Cardiac septum (tissue), 1 donor: ENCODE measurements around the gene NDRG3. TPM values are rescaled to one million over a fixed set of nuclear protein-coding genes. Genes with fewer than 3 reads are reported as not detected.

Experiments used
- DNase-seq: peaks from one replicate; pipeline ENCODE4 v3.0.0-alpha.2; 2020; ENCODE audit warnings: low spot score
- intact Hi-C: fragments of 100-400 bp; cut with DNase I; formaldehyde crosslinking; loops from one replicate; pipeline ENCODE4 v1.14.0; 2022
- total RNA-seq: library from RNA; stranded (reverse); fragmentation: NEBNext Ultra II Directional; extraction: Animal tissue kit (Norgen Biotek cat#: 25700); gene quantifications from one replicate; pipeline ENCODE4 v1.2.1, GENCODE V29; 2021
- donor health status: DM: no; HTN: no; CAD: no.

Gene NDRG3
- total RNA-seq, 1 donor from 2014 or later: 32.1 TPM

DNA sequence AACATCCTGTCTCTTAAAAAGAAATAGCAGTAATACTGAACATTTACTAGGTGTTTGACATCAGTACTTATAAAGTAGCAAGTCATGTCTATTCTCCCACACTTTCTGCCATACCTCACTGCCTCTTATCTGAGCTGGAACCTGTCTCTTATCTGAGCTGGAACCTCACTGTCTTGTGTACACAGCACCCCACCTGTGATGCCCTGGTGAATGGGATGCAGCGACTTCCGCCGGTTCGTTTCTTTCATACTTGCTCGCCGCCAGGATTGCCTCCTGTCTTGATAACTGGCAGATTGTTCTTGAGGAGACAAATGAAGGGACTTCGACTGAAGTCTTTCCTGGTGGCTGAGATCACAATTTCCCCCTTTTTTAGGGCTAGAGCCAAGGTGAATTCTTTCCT, 24.8 kb upstream of the NDRG3 start:
- intact Hi-C loops: loop anchor here (1.0 kb wide), 1 partner anchor 94 kb away; no protein-coding TSS in a partner anchor
- DNase-seq: peak; percentile 72

DNA sequence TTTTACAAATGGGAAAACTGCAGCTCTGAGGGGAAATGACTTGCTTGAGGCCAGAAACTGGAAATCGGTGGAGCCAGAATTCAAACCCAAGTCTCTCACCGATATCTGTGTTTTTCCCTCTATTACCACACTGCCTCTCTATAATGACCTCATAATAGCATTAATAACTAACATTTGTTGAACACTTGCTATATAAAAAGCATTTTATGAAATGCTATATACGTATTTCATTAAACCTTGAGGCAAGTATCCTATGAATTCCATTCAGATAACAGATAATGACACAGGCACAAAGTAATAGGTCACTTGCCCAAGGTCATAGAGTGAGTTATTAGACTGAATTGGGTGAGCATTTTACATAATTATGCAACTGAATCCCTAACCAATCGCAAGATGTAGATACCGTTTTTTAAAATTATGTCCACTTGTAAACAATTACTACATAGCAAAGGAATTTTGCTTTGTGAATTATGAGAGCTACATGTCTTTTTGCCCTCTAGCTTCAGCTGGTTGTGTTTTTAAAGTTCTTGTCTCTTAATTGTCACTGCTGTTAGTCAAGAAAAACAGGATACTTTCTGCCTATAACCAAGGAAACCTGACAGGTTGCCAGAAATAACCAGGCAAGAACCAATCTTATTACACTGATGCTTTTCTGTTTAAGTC, 23.0 kb upstream of the NDRG3 start:
- intact Hi-C loops: no loop called here

DNA sequence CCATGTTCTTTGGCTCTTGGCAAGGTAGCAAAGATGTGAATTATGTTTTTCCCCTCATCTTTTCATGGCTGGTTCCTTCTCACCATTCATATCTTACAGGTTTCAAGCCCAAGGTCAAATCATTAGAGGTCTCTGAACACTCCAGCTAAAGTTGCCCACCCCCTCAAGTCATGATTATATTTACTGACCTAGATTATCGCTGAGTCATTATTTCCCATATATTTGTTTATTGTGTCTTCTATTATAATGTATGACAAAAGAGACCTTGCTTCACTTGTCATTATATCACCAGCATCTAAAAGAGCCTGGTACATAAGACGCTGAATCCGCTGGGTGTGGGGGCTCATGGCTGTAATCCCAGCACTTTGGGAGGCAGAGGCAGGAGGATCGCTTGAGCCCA, 15.2 kb upstream of the NDRG3 start:
- intact Hi-C loops: no loop called here
- DNase-seq: no peak

More for the DNA sequence above, 23.0 kb upstream of the NDRG3 start:
- no peak for DNase-seq

DNA sequence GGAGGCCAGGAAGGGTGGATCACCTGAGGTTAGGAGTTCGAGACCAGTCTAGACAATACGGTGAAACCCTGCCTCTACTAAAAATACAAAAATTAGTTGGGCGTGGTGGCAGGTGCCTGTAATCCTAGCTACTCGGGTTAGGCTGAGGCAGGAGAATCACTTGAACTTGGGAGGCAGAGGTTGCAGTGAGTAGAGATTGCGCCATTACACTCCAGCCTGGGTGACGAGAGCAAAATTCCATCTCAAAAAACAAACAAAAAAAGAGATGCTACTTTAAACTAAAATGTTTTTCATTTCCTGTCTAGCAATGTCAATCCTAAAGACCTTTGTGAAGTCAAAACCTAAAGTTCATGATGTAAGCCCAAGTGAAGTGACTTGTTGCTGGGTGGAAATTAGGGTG, 14.8 kb upstream of the NDRG3 start:
- intact Hi-C loops: no loop called here
- no peak for DNase-seq

DNA sequence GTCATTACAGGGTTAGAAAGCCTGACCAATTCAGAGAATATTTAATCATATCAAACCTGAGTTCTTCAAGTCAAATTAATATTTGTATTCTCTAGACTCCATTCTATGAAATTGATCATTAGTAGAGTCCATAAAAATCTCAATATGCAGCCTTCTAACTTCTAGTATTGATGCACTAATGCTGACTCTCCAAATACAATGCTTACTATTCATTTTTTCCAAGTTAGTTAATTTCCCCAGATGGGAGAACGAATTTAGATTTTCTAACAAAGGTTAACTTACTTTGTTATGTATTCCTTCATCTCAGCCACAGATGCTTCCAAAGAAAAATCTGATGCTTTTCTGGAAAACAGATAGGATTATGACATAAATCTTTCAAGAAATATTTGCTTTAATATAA, 12.4 kb upstream of the NDRG3 start:
- DNase-seq: no peak
- intact Hi-C loops: loop anchor here (10.0 kb wide), 1 partner anchor 143 kb away; no protein-coding TSS in a partner anchor

DNA sequence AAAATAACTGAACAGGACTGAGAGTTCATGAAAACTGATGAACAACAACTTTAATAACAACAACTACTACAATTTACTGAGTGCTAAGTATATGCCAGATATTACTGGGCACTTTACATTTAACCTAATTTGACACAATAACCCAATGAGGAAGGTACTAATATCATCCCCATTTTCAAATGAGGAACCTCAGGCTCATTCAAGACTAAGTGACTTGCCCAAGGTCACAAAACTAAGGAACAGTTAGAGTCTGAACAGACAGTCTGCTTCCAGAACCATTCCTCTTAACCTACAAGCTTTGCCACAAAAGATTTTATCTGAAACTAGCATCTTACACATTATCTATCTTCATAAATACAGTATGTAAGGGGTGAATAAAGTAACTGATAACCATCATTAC, 10.6 kb upstream of the NDRG3 start:
- no peak for DNase-seq
- intact Hi-C loops: loop anchor here (10.0 kb wide), 1 partner anchor 142 kb away; no protein-coding TSS in a partner anchor

DNA sequence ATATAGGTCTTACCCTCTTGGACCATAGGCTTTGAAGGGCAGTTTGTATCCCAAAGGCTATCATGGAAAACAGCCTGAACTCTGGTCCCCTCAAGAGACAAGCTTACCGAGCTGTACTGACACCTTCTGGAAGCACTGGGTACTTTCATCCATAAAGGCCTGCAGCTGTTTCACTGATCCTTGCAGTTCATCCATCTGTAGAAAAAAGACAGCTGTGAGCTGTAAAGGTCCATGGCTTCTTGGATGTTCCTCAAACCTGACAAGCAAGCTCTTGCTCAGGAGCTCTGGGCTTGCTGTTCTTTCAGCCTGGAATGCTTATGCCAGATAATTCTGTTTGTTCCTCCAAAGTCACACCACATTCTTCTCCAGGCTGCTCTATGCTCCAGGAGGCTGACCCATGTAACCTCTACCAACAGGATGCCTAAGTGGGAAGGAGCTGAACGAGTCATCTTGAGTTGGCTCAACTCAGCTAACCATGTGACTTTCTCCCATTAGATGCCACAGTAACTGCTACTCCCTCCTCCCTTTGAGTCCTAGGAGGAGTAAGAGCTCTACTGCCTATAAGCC, 8.8 kb upstream of the NDRG3 start:
- intact Hi-C loops: loop anchor here (5.0 to 10.0 kb wide), 3 partner anchors 37 to 140 kb away; no protein-coding TSS in a partner anchor
- no peak for DNase-seq

DNA sequence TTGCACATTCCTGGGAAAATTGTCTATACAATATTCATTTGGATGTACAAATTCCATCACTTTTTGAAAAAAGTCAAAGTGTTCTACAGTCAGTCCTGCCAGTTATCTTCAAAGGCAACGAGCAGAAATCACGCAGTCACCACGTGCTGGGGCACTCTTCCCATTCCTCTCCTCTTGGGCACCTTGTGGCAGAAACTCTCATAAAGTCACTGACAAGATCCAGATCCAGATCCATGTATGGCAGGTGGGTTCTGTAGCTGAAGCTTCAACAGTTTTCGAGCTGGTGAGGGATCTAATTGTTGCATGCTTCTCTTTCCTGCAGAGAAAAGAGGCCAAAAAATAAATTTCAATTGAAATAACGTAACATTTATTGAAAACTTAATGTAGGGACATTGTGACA, 6.7 kb upstream of the NDRG3 start:
- no peak for DNase-seq
- intact Hi-C loops: loop anchor here (5.0 to 10.0 kb wide), 3 partner anchors 35 to 138 kb away; no protein-coding TSS in a partner anchor

DNA sequence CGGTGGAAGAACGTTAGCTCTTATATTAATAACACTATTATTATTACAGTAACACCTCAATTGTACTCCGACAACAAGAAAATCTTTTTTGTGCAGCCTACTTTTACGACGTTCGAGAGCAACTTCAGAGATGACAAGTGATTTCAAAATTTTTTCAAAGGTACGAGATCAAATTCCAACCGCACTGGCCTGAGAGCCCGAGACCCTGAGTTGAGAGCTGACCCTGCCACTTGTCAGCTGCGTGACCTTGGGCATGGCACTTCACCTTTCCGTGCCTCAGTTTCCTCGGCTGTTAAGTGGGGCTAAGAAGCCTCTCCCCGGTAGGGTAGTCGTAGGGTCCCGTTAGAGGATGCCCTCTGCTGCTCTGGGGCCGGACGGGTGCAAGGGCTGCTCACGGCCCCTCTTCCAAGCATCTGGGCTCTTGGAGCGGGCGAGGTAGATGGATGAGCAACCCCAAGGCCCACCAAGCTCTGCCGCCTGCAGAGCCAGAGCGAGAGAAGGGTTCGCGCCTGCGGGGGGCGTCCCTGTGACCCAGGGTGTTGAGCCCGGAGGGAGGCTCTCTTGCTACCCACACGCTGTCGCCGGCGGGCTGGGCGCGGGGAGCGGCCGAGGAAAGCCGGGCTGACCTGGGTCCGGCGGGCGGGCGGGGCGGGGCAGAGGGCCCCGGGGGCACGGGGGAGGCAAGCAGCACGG, 510 bp downstream of the NDRG3 start:
- intact Hi-C loops: no loop called here
- DNase-seq: peak; percentile 78

DNA sequence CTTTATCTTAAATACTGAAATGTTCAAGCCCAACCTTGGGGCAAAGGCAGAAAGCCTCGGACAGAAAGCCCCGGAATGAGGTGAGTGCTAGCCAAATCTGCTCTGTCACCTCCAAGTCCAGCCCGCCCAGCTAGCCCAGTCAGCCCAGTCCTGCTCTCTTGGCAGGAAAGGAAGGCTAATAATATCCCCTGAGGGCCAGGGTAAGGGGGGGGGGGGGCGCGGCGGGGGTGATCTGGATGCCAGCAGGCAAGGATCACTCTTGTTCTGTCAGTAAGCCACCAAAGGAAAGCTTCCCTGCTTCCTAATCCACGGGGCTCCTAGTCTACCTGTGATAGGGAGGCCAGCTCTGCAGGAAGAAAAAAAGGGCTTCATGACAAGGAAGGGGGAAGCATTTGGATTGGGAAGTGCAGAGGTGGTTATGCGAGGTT, 1.1 kb downstream of the NDRG3 start:
- DNase-seq: peak; percentile 86
- intact Hi-C loops: no loop called here

DNA sequence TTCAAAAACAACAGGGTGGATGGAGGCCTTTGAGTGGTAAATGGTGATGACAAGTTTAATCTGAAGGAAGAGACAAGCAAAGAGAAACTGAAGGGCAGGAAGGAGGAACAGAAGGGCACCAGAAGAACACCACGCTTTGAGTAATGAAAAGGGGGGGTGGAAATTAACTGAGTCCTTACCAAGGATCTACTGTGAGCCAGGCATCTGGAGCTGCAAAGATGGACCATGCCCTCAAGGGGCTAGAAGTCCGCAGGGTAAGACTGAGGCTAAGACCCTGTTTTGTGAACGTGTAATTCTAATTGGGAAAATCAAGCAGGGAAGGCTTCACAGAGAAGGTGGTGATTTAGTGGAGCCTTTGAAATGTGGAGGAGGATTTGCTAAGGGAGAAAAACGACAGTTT, 1.6 kb downstream of the NDRG3 start:
- DNase-seq: no peak
- intact Hi-C loops: no loop called here

DNA sequence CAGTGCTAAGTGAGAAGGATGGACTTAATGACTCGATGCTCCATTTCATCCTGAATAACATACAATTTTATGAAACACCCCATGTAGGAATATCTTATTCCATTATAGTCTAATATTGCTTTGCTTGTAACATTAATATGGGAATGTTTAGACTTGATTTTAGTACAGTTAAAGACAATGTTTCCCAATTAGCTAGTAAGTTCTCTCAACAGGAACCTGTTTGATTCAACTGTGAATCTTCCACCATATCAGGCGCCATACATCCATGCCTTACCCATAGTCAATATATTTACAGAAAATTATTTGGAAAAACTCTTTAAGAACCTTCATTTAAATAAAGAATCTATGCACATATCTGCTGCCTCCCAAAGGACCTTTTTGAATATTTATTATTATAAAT, 3.3 kb downstream of the NDRG3 start:
- intact Hi-C loops: no loop called here
- DNase-seq: no peak

DNA sequence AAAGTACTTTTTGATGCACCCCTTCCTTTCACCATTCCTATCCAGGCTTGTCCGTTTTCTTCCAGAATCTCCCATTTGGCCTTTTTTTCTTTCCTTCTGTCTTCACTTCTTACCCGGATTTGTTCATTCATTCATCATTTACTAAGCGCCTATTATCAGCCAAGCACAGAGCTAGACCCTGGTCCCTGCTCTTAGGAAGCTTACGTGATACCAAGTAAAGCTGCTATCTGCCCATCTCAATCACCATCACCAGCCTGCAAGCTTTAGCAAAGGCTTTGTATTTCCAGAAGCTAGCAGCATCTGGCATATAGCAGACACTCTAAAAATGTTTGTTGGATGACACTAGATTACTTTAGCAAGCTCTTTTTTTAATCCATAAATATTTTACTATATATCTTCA, 4.8 kb downstream of the NDRG3 start:
- intact Hi-C loops: no loop called here
- no peak for DNase-seq

DNA sequence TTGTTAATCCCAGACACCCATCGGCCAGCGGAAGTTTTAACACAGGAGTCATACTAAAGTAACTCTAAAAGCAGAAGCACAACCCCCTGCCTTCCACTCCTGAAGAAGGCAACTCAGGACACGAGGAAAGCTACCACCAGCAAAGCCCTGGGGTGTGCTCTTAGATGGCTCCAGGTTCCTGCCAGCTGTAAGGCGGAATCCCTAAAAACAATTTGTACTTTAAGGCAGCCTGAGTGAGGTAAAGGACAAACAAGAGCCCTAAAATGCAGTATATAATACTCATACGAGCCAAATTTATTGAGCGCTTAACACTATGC, 8.7 kb downstream of the NDRG3 start:
- intact Hi-C loops: no loop called here

DNA sequence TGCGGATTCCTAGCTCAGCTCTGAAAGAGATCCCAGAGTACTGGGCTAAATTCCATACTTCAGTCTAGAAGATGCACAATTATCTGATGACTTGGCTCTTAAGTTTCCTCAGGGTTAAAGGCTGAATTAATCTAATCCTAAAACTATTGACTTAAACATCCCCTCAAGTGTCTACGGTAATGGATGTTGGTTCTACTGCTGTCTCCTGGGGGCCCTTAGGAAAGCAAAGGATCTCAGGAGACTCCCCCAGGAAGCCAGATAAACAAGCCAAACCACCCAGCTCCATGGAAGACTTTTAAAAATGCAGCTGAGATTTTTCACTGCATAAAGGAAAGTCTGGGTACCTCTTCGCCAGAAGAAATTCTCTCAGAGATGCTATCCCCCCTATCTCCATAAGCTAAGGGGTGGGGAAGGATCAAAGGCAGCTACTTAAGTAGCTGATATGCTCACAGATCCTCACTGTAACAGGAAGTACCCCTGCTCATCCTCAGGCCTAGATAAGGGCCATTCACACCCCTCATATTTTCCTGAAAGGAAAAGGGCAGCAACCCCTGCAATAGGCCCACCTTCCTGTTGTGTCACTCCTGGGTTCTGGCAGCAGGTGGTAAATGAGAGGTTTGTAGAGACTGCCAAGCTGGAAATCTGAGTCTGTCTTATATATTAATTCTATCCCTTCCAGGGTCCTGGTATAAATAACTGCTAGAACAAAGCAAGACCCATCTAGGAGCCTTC, 9.3 kb downstream of the NDRG3 start:
- no peak for DNase-seq
- intact Hi-C loops: no loop called here

More for the DNA sequence above, 8.7 kb downstream of the NDRG3 start:
- no peak for DNase-seq

DNA sequence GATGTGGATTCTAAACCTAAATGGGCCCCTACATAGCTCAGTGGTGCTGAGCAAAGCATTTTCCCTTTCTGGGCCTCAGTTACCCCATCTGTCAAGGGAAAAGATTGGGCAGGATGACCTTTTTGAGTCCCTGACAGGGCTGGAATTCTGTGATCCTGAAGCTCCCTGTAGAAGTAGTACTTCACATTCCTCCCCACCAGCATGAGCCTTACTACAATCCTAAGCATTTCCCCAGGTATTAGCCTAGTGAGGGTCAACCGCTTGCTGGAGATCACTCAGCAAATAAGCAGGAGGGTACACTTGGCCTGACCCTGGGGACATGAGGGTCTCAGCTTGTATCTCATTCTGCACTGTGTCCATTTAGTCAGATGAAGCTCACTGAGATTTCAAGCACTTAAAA, 13.4 kb downstream of the NDRG3 start:
- intact Hi-C loops: no loop called here
- no peak for DNase-seq

DNA sequence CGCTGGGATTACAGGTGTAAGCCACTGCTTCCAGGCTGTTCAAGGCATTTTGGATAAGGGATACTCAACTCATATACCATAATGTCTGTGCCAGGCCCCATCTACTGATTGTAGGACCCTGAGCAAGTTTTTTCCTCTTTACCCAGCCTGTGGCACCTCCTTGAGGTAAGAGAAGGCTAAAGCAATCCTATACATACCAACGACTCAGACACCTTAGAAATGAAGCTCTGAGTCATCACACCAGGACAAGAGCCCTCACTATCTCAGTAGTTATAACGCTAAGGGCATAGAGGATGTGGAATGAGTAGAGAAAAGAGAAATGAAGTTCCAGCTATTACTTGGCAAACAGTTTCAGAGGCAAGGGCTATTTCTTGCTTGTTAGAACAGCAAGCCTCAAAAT, 16.9 kb downstream of the NDRG3 start:
- DNase-seq: no peak
- intact Hi-C loops: no loop called here

DNA sequence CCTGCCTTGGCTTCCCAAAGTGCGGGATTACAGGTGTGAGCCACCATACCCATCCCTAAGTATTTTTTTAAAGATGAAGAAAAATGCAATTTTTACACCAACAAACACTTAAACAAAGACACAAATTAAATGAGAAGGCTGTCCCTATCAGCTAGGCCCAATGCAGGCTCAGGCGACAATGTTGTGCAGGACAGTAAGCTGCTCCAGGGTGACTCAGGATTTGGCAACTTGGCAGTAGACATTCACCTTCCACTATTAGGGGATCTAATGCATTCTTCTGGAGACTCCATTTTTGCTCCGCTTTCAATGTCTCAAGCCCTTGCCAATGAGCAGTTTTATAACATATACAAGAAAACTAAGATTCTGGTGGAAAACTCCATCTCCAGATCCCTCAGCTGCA, 19.7 kb downstream of the NDRG3 start:
- intact Hi-C loops: no loop called here

DNA sequence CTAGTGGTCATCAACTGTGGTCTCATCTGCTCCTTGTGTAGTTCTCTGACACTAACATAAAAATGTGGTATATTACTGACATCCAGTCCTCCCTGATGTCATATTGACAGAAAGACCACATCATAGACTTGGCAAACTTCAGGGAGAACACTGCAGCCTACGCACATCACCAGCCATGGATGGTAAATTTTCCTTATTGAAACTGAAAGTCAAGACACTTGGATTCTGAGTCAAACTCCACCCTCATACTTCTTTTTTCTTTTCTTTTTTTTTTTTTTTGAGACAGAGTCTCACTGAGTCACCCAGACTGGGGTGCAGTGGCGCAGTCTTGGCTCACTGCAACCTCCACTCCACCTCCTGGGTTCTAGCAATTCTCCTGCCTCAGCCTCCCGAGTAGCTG, 25.4 kb downstream of the NDRG3 start:
- DNase-seq: no peak
- intact Hi-C loops: no loop called here

More for the DNA sequence above, 19.7 kb downstream of the NDRG3 start:
- DNase-seq: no peak

DNA sequence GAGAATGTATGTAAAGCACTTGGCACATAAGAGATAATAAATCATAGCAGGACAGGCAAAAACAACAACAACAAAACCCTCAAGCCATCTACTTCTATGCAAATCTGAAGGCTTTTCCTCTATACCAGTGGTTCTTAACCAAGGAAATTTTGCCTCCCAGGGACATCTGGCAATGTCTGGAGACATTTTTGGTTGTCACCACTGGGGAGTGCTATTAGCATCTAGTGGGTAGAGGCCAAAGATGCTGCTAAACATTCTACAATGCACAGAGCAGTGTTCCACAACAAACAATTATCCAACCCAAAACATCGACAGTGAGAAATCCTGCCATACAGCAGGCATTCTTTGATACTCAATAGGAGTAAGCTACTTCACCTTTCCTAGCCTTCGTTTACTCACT, 28.2 kb downstream of the NDRG3 start:
- DNase-seq: no peak
- intact Hi-C loops: loop anchor here (5.0 kb wide), 1 partner anchor 35 kb away; no protein-coding TSS in a partner anchor
